ENCODE results near the gene SYN1.

Gene SYN1

DNA sequence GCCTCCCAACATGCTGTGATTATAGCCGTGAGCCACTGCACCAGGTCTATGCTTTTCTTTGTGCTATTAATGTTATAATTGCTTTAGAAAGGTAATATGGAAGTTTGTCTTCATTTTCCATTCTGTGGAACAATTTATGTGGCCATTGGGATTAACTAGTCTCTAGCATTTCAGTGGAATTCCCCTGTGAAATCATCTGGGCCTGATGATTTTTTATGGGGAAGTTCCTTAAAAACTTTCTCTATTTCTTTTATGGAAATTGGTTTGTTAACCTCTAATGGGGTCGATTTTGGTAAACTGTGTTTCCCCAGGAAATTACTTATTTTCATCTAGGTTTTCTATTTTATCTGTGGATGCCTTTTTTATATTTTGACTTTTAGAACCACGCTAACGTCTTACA is 26.1 kb downstream of the SYN1 start:
- no peak for DNase-seq

DNA sequence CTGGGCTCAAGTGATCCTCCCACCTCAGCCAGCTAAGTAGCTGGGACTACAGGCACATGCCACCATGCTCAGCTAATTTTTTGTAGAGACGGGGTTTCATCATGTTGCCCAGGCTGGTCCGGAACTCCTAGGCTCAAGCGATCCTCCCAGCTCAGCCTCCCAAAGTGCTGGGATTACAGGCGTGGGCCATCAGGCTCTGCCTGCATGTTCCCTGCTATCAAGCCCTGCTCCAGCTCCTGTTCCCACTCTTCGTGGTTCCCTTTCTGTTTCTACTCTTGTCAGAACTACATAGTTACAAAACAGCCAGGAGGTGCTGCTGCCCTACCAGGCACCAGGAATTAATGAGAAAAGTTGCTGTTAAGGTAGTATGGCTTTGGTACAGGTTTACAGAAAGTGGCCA is 28.7 kb downstream of the SYN1 start:
- DNase-seq: no peak

DNA sequence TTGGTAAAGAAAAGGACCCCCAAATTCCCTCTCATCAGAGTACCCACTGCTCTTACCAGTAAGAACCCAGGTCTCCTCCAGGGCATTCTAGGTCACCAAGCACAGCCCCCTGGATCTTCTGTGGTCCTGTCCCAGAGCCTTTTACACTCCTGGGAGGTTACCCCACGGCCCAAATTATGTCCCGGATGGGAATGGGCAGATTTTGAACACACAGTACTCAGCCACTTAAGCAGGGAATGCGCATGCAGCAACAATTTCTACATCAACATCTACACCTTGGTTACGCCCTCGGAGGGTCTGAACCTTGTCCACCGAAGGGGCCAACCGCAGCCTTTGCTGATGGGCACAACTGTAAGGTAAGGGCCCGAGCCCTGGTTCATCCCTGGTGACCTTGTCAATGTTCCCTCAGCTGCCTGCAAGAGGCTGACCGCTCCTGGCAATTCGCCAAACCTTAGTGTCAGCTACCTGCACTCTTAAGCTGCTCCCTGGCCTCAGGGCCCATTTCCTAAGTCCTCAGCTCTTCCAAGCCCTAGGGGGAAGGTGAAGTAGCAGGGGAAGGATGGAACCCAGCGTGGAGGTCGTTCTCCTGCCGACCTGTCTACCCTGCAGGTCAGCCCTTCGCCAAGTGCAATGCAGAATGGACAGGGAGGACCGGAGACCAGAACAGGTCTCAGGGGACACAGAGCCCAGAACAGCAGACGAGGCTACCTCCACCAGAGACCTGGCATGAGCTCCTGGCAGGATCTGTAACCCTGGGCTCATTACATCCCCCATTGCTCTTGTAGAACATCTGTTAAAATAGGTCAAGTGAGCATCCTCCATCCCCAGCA is 31.5 kb downstream of the SYN1 start:
- DNase-seq: no peak

DNA sequence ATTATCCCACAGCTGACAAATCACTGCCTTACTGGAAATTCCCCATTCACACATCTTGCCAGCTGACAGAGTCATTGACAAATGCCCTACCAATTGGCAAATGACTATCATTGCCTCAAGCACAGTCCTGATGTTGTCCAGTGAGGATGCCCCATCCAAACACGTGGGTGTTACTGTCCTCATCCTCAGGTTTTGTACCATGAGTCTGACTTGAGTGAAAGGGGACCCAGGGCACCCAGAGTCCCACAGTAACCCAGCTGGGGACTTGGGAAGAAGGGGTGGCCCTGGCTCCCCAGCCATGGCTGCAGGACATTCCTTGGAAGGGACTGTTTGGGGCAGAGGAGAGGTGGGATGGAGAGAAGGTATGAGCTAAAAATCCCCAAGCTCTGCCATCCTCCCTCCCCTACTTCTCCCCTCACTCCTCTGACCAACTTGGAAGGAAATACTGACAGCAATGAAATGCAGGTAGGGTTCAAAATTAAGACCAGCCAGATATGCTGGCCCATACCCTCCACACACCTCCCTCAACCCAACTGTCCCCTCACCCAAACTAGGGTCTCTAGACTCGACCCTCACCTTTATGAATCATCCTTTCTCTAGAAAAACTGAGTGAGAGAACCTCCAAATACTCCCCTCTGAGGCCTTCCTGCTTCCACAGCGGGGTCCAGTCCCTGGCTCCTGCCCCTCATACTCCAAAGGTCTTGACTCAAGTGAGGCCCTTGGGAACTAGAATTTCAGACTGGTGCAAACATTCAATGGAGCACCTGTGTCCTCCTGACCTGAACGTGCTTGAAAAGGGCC is 32.4 kb downstream of the SYN1 start:
- DNase-seq: no peak

DNA sequence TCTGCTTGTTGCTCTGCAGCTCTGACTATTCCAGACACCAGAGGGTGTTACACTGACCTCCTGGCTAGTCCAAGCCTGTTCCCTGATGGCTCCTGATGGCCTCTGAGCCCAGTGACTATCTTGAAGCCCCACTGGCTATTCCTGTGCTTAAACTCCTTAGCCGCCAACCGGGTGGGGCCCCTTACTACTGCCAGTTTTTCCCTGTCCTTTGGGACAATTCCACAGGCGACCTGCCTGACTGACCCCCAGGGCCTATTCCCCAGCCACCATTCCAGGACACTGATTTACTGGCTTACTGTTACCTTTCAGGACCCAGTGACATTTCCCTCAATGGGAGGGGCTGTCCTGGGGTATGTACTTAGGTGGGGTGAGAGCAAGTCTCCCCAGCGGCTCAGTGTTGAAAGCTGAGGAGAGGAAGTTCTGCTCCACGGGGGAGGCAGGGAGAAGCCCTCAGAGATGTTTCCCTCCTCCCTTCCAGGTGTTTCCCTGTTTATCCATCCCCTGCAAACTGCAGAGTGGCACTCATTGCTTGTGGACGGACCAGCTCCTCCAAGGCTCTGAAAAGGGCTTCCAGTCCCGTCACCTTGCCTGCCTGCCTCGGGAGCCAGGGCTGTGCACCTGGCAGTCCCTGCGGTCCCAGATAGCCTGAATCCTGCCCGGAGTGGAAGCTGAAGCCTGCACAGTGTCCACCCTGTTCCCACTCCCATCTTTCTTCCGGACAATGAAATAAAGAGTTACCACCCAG is 33.4 kb downstream of the SYN1 start:
- DNase-seq: no peak

DNA sequence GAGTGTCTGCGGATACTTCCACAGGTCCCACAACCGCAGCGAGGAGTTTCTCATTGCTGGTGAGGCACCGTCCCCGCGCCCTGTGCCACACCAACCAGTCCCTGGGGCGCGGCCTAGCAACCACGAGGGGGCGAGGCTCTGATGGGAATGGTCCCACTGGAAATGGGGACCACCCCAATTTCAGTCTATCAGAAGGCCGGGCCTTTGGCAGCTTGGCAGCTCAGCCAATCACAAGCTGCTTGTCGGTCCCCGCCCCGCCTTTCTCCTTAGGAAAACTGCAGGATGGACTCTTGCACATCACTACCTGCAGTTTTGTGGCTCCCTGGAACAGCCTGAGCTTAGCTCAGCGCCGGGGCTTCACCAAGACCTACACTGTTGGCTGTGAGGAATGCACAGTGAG is 34.4 kb downstream of the SYN1 start:
- DNase-seq: no peak

DNA sequence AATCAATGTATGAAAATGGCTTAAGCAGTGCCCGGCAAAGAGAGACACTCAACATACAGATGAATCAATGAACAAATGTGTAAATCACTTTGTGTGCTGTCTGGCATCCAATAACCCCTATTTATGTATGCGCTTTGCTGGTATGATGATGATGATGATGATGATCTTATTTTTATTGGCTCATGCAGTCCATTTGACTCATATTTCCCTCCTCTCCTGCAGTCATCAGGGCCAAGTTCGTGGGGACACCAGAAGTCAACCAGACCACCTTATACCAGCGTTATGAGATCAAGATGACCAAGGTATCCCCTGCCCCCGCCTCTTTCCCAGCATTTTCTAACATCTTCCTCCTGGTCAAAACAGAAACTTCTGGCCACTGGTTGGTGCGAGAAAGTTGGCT is 34.9 kb downstream of the SYN1 start:
- no peak for DNase-seq

DNA sequence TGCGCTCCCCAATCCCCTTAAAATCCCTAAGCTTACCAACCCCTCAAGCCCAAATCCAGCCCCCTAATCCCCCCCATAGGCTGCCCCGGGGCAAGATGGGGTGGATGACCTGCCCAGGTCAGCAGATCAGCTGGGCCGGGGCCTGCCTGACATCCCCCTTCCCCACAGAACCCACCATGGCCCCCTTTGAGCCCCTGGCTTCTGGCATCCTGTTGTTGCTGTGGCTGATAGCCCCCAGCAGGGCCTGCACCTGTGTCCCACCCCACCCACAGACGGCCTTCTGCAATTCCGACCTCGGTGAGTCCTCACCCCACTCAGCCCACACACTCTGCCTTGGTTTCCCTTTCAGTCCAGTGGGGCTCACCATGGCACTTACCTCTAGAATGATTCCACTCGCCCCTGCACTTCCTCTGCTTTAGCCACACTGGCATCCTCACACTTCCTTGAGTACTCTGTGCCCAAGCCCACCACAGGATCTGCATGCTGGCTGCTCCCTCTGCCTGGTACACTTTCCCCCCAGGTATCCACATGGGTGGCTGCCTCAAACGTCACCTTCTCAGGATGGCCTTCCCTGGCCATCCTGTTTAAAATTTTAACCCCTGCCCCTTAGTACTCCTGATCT is 36.3 kb downstream of the SYN1 start:
- no peak for DNase-seq

DNA sequence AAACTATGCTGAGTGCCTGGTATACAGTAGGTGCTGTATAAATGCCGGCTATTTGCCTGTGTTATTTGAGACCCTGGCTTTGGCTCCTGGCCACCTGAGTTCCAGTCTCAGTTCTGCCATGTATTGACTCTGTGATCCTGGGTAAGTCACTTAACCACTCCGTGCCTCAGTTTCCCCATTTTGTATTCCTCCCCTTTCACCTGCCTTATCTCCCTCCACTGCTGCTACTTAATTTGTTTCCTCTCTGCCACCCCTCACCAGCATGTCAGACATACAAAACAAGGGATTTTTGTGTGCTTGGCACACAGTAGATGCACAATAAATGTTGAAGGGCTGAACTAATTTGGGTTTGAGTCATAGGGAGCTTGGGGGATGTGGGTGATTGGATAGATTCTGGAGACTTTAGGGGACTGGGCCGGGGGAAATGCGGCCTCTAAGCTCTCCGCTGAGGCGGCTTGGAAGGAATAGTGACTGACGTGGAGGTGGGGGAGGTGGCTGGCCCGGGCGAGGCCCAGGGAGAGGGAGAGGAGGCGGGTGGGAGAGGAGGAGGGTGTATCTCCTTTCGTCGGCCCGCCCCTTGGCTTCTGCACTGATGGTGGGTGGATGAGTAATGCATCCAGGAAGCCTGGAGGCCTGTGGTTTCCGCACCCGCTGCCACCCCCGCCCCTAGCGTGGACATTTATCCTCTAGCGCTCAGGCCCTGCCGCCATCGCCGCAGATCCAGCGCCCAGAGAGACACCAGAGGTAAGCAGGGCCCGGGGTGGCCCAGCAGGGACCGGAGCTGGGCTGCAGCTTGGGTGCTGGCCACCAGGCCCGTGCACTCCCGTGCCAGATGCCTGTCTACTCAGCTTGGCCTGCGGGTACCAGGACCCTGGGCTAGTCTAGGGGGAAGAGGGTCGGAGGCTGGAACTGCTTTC is 37.7 kb downstream of the SYN1 start, which contains the start of gene TIMP1:
TIMP1 (plus strand) TSS at position 706 of the 917 bp plus-strand sequence. CDS start 980 bp downstream, outside the sequence.
- DNase-seq: peak; percentile 26

DNA sequence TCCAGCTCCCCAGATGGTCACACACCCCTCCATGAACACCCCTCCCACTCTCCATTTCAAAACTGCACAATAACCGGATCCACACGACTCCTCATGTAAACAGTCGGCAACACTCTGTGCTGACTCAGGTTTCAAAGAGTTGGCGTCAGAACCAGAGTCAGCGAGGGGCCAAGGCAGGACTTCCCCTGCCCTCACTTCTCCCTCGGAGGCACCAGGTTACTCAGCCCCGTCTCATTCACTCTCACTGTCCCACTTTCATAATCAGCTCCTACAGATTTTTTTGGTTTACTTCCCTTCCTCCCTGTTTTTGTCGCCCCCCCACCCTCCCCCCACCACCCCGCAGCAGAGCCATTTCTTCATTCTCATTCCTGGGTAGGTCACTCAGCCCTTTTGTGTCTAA is 40.1 kb downstream of the SYN1 start:
- no peak for DNase-seq

DNA sequence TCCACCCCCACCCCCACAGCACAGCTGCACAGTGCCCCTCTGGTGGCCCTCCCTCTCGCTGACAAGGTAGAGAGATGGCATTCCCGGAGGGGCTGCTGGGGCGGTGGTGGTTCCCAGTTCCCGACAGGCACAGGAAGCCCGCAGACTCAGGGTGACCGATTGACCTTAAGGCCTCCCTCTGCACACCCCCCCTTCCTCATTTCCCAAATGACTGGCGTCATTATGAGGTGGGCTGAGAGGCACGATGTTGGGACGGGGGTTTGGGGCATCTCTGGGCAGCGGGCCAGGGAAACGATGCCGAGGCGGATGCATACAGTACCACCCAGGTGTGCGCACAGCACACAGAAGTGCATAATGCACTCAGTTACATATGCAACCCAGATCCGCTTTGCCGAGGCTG is 41.0 kb downstream of the SYN1 start:
- DNase-seq: no peak

DNA sequence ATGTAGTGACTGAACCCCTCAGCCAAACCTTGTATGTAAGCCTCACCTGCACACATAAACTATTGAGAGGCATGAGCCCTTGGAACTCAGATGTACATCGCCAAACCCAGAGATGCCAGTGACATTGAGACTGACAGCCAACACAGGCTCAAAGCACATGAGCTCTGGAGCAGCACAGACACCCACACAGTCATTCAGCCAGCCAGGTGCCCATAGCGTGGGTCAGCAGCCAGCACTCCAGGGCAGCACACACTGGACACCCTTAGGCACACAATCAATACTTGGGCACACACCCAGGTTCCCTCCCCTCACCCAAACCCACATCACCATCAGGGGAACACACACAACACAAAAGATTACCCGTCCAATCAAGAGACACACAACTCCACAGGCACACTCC is 41.8 kb downstream of the SYN1 start:
- no peak for DNase-seq

DNA sequence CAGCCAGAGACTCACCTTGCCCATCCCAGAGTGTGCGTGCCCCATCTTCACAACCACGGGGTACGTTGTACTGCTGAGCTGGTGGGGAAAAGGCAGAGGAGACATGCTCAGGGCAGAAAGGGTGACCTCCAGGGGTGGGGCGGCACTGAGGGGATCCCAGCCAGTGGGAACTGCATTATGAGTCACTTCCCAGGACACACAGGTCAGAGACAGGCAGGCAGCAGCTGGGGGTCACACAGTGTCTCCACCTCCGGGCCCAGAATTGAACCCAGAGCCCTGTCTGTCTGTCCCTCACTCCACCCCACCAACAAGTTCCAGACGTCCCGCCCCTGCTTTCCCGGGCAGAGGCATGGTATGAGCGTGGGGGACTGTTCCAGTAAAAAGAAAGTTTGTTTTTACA is 42.2 kb downstream of the SYN1 start:
- no peak for DNase-seq

DNA sequence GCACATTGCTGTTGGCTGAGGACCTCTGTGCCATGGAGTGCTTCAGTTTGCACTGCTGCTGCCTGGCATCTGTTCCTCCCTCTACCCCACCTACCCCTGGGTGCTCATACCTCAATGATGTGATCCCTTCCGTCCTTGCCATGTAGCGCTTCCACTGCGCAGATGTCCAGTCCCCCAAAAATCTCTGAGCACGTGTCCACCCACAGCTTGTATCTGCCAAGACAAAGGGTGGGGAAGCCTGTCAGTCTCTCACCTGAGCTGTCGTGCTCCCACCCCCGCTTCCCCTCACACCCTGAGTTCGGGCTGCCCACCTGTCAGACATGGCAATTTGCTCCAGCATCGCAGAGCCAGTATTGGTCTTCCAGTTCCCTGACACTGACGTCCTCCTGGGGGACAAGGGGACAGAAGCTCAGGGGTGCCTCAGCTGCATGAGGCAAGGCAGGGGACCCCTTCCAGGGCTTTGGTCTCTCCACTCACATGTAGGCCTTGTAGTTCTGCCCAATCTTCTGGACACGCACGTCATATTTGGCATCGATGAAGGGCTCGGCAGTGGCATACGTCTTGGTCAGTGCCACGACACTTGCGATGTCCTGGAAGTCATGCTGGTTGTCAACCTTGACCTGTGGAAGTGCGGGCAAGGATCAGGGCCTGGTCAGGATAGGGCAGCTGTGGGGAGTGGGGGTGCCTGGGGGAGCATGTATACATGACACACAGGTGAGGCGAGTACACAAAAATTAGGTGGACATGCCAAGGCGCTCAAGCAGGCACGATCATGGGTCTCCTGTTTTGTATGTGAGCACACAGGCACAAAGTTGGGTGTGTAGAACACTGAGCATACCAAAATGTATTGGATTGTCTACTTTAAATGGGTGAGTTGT is 43.4 kb downstream of the SYN1 start:
- no peak for DNase-seq

DNA sequence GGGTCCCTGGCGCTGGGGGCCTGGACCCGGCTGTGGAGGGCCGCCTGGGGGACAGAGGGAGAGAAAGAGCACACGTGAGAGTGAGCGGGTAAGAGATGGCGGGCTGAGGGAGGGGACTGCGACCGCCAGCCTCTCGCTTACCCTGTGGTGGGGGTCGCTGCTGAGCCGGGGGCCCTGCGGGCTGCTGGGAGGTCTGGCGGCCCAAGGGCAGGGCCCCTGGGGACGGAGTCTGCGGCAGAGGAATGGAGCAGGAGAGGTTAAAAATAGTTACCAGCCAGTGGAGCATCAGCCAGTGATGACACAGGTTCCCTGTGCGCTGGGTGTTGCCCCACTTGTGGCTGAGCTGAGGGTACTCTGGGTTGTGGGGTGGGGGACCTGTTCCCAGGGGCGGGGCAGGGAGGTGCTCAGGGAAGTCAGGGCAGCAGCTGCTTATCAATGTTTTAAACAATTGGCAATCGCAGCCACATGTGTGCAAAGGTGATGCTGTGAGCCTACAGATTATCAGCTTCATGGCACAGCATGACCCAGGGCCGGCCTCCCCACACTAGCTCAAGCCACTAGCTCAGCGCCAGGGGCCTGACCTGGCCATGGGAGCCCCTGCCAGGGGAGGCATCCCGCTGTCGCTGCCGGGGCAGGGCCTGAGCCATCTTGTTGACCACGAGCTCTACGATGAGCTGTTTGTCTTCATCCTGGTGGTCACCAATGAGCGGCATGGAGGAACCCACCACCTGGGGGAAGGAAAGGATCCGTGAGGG is 44.9 kb downstream of the SYN1 start:
- no peak for DNase-seq

DNA sequence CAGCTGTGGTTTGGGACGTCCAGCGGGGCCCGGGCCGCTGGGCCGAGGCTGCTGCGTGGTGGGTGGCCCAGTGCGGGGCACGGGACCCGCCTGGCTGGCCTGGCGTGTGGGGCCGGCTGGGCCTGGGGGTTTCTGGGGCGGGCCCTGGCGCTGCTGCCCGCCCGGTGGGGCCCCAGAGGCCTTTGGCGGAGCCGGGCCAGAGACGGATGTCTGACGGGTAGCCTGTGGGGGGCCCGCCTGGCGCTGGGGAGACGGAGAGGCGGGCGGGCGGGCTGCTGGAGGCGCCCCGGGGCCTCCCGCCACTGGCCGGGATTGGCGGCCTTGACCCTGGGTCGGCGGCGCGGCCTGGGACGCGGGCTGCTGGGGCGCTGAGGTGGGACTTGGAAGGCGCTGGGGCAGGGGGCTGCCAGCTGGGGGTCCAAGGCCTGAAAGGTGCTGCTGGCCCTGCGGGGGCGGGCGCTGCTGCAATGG is 45.5 kb downstream of the SYN1 start:
- DNase-seq: no peak

DNA sequence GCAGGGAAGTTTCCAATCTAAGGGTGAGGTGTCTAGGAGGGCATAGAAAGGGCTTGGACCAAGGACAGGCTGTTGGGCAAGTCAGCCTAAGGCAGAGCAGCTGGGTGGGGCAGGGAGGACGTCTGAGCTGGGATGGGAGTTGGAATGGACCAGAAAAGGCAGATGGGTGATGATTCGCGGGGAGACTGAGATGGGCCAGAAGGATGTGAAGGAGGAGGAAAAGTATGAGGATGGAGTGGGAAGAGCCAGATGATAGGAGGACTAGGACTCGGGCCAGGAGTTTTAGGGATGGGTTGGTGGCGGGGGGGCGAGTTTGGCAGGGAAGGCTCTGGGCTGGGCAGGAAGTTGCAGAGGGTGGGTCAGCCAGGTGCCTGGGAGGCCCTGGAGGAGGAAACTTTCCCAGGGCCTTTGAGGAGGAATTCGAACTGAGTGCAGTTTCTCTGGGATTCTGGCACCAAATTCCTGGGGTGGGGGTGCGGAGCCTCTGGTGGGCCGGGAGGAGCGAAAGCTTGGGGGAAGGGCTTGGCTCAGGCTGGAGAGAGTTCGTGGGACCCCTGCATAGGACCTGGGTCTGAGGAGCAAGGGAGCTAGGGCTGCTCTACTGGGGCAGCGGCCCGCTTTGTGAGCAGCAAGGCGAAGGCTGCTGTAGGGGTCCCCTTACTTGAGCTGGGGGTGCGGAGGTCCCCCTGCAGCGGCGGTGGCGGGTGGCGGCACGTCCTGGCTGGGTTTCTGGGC is 46.1 kb downstream of the SYN1 start:
- no peak for DNase-seq

DNA sequence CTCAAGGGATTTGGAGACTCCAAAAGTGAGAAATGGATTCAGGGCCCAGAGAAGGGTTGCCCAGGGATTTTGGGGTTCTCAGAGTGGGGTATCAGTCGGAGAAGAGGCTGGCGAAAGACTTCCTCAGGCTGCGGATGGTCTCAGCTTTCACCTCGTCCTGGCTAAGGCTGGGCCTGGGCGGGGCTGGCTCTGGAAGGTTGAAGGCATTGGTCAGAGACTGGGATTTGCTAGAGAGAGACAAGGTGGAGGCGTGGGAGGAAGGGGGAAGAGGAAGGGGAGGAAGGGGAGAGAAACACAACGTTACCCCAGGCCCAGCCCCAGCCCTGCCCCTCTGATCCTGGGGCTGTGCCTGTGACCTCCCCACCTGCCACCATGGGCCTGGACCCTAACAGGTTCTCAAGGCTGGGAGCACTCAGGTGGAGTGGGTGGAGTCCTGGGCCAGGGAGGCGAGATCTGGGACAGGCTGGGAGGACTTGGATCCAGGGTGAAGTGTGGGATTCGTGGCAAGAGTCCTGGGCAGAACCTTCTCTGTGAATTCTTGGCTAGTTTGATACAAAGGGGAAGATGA is 46.8 kb downstream of the SYN1 start:
- no peak for DNase-seq

DNA sequence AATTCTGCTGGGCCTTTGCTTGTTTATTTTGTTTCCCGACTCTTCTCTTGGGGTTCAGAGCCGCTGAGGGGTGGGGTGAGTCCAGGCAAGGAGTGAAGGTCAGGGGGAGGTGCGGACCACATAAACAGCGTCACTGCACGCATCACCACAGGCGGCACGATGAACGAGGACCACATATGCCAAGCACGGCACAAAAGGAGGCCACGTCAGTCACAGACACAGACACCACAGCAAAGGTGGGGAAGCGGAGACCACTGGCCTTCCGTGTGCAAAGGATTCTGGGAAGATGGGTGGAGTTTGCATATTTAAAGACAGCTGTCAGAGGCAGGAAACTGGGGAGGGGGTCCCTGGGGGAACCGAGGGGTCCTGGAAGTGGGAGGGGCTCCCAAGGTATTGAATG is 47.8 kb downstream of the SYN1 start:
- DNase-seq: no peak
